HG02884 (cell line): ENCODE data around the gene OR10H3.
"Not testable (repeated sequence)": the region's sequence is repeated elsewhere in the genome, so short reads cannot be mapped to it uniquely, and the experiment has no call there.

ENCODE experiments used
- ATAC-seq: cut with Tn5 transposase; IDR thresholded peaks from one replicate; pipeline ENCODE4 v1.9.1; 2021; ENCODE audit warnings: mild to moderate bottlenecking, moderate library complexity; ENCODE audit not compliant: unreplicated experiment

The OR10H3 gene

GRCh38 chr19:15737722-15738121 is at the start of gene OR10H3:
TSS of gene OR10H3 (plus strand) at chr19:15737985. CDS start at chr19:15741393, 3,408 bp downstream.
- ATAC-seq = no peak

GRCh38 chr19:15696654-15697194 is 41.1 kb upstream of the OR10H3 start:
- ATAC-seq = no peak

- ATAC-seq = no peak
Observed at GRCh38 chr19:15701757-15702533, 35.8 kb upstream of the OR10H3 start.

- no peak for ATAC-seq
Observed at GRCh38 chr19:15702534-15702930, 35.3 kb upstream of the OR10H3 start.

GRCh38 chr19:15714638-15715037 is 23.1 kb upstream of the OR10H3 start:
- no peak for ATAC-seq

- ATAC-seq = no peak
Observed at GRCh38 chr19:15715642-15716041, 22.1 kb upstream of the OR10H3 start.

GRCh38 chr19:15717809-15718208 is 20.0 kb upstream of the OR10H3 start:
- no peak for ATAC-seq

- no peak for ATAC-seq
Observed at GRCh38 chr19:15721268-15721667, 16.5 kb upstream of the OR10H3 start.

GRCh38 chr19:15722956-15723355 is 14.8 kb upstream of the OR10H3 start:
- ATAC-seq = no peak

GRCh38 chr19:15727724-15728123 is 10.1 kb upstream of the OR10H3 start, which contains the start of gene OR10H2:
TSS of gene OR10H2 (plus strand) at chr19:15728024. CDS start at chr19:15728044, 20 bp downstream.
- no peak for ATAC-seq

- ATAC-seq = no peak
Observed at GRCh38 chr19:15730538-15730937, 7.2 kb upstream of the OR10H3 start.

GRCh38 chr19:15732388-15732787 is 5.4 kb upstream of the OR10H3 start:
- ATAC-seq = no peak

- ATAC-seq = no peak
Observed at GRCh38 chr19:15733895-15734294, 3.9 kb upstream of the OR10H3 start.

GRCh38 chr19:15740785-15741184 is 3.0 kb downstream of the OR10H3 start:
- ATAC-seq = no peak

GRCh38 chr19:15748239-15748638 is 10.5 kb downstream of the OR10H3 start:
- no peak for ATAC-seq

- no peak for ATAC-seq
Observed at GRCh38 chr19:15758379-15758778, 20.6 kb downstream of the OR10H3 start.

- no peak for ATAC-seq
Observed at GRCh38 chr19:15759962-15760565, 22.3 kb downstream of the OR10H3 start.

GRCh38 chr19:15769586-15769985 is 31.8 kb downstream of the OR10H3 start:
- no peak for ATAC-seq

- not testable (repeated sequence) for ATAC-seq
Observed at GRCh38 chr19:15774159-15774558, 36.4 kb downstream of the OR10H3 start.

- ATAC-seq = no peak
Observed at GRCh38 chr19:15775249-15775648, 37.5 kb downstream of the OR10H3 start.

GRCh38 chr19:15776264-15776663 is 38.5 kb downstream of the OR10H3 start:
- ATAC-seq = no peak
